Mesenchymal stem cell (in vitro differentiated cells and primary cell): ENCODE data around the gene TNFSF11.

ENCODE experiments used
- DNase-seq: peaks from one replicate; pipeline ENCODE4 v3.0.0-alpha.2; 2013
- H2AFZ ChIP-seq: one replicate; pipeline ENCODE4 v1.6.1; 2013; ENCODE audit warnings: low read depth, mild to moderate bottlenecking, control low read depth, inconsistent platforms, low read length, moderate library complexity
- H2AK5ac ChIP-seq: 2 replicates; pipeline ENCODE4 v1.6.1; 2013; ENCODE audit warnings: low read length, moderate library complexity, mild to moderate bottlenecking, inconsistent platforms; ENCODE audit not compliant: severe bottlenecking
- H2BK120ac ChIP-seq: one replicate; pipeline ENCODE4 v1.6.1; 2013; ENCODE audit warnings: low read depth, mild to moderate bottlenecking, inconsistent platforms, low read length, moderate library complexity
- H2BK12ac ChIP-seq, 2 experiments: one replicate each; pipeline ENCODE4 v1.6.1; 2013; ENCODE audit warnings: inconsistent platforms in 2 of 2, low read length in 2 of 2, mild to moderate bottlenecking in 2 of 2, moderate library complexity in 2 of 2, control low read depth in 1 of 2
- H2BK15ac ChIP-seq: one replicate; pipeline ENCODE4 v1.6.1; 2013; ENCODE audit warnings: mild to moderate bottlenecking, low read depth, inconsistent platforms; ENCODE audit not compliant: poor library complexity, severe bottlenecking
- H2BK5ac ChIP-seq: 2 replicates; pipeline ENCODE4 v1.6.1; 2013; ENCODE audit warnings: low read depth, mild to moderate bottlenecking, low read length, control low read depth, inconsistent platforms; ENCODE audit not compliant: poor library complexity, severe bottlenecking
- H3K14ac ChIP-seq, 2 experiments: one replicate each; pipeline ENCODE4 v1.6.1; 2013; ENCODE audit warnings: inconsistent platforms in 2 of 2, low read length in 2 of 2, control low read depth in 1 of 2, mild to moderate bottlenecking in 1 of 2, moderate library complexity in 1 of 2
- H3K18ac ChIP-seq, 2 experiments: one replicate each; pipeline ENCODE4 v1.6.1; 2013; ENCODE audit warnings: inconsistent platforms in 2 of 2, low read length in 2 of 2, control low read depth in 1 of 2, low read depth in 1 of 2, mild to moderate bottlenecking in 1 of 2
- H3K23ac ChIP-seq, 2 experiments: one replicate each; pipeline ENCODE4 v1.6.1; 2013; ENCODE audit warnings: inconsistent platforms in 2 of 2, low read length in 2 of 2, mild to moderate bottlenecking in 2 of 2, moderate library complexity in 2 of 2, control low read depth in 1 of 2
- H3K27ac ChIP-seq: 2 replicates; pipeline ENCODE4 v1.5.1; 2013; ENCODE audit warnings: mild to moderate bottlenecking, moderate library complexity, low read length, control low read depth, inconsistent platforms; ENCODE audit not compliant: poor library complexity, severe bottlenecking
- H3K27me3 ChIP-seq, 2 experiments: 2 replicates each; pipeline versions ENCODE4 v1.6.1 to v1.7.0; 2013; ENCODE audit warnings: low read length in 2 of 2, mild to moderate bottlenecking in 2 of 2, moderate library complexity in 2 of 2, control low read depth in 1 of 2, inconsistent platforms in 1 of 2; ENCODE audit not compliant: control insufficient read depth in 1 of 2, insufficient read depth in 1 of 2
- H3K36me3 ChIP-seq, 2 experiments: 2 replicates each; pipeline versions ENCODE4 v1.6.1 to v1.7.0; 2013; ENCODE audit warnings: low read length in 2 of 2, control low read depth in 1 of 2, inconsistent platforms in 1 of 2, low read depth in 1 of 2, mild to moderate bottlenecking in 1 of 2; ENCODE audit not compliant: insufficient read depth in 2 of 2, control insufficient read depth in 1 of 2
- H3K4ac ChIP-seq, 2 experiments: one replicate each; pipeline ENCODE4 v1.6.1; 2013; ENCODE audit warnings: inconsistent platforms in 2 of 2, low read length in 2 of 2, mild to moderate bottlenecking in 2 of 2, moderate library complexity in 2 of 2, control low read depth in 1 of 2, low read depth in 1 of 2
- H3K4me1 ChIP-seq: 2 replicates; pipeline ENCODE4 v1.6.1; 2013; ENCODE audit warnings: low read depth, low read length, control low read depth; ENCODE audit not compliant: control insufficient read depth, insufficient read depth
- H3K4me2 ChIP-seq: 2 replicates; pipeline ENCODE4 v1.6.1; 2013; ENCODE audit warnings: low read length, mild to moderate bottlenecking, inconsistent platforms; ENCODE audit not compliant: poor library complexity, severe bottlenecking
- H3K4me3 ChIP-seq, 2 experiments: 2 replicates each; pipeline versions ENCODE4 v1.5.1 to v1.7.0; 2013; ENCODE audit warnings: low read length in 2 of 2, mild to moderate bottlenecking in 2 of 2, control low read depth in 1 of 2, low read depth in 1 of 2; ENCODE audit not compliant: insufficient read depth in 1 of 2
- H3K79me1 ChIP-seq: replicated peaks from 2 replicates; pipeline ENCODE4 v1.6.1; 2013; ENCODE audit warnings: mild to moderate bottlenecking, control low read depth, low read length, inconsistent platforms; ENCODE audit not compliant: poor library complexity, severe bottlenecking
- H3K9ac ChIP-seq: 2 replicates; pipeline ENCODE4 v1.7.0; 2013; ENCODE audit warnings: mild to moderate bottlenecking, low read length, moderate library complexity
- H3K9me3 ChIP-seq: 2 replicates; pipeline ENCODE4 v1.7.0; 2013; ENCODE audit warnings: mild to moderate bottlenecking, low read length; ENCODE audit not compliant: control insufficient read depth
- H4K8ac ChIP-seq: one replicate; pipeline ENCODE4 v1.6.1; 2013; ENCODE audit warnings: inconsistent platforms, mild to moderate bottlenecking, low read length, moderate library complexity
- H4K91ac ChIP-seq: one replicate; pipeline ENCODE4 v1.6.1; 2013; ENCODE audit warnings: mild to moderate bottlenecking, low read length, inconsistent platforms
- WGBS: methylation state at CpG from one replicate; pipeline ENCODE4 v1.1.7; 2013; ENCODE audit warnings: mixed read lengths; 5-methylcytosine and 5-hydroxymethylcytosine counted together

TNFSF11 gene

DNA sequence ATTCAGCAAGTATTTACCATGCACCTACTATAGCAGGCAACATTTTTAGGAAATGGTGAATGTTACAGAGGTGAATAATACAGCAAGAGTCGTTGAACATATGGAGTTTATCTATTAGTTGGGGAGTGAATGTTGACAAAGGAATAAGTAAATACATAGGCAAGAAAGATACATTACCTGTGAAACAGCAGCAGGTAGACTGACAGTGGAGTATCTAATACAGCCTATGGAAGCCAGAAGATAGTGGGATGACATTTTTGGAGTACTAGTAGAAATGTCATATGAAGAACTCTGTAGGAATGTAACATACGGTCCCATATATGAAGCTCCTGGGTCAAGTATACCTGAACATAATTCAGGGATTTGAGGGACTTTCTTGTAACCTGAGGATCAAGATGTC lies 2.1 kb upstream of the TNFSF11 start:
- peaks cover 32% of the 10 kb centered on the region for H3K9me3 ChIP-seq
- H2AK5ac ChIP-seq = no peak overlapping the region
- no peak overlapping the region for H2BK15ac ChIP-seq
- no peak overlapping the region for H3K4ac ChIP-seq
- peaks cover 10% of the 10 kb centered on the region for H3K4me1 ChIP-seq
- no peak overlapping the region for H3K4me3 ChIP-seq
- H2AFZ ChIP-seq = no peak overlapping the region
- no peak overlapping the region for H3K4me2 ChIP-seq
- no peak overlapping the region for H3K27ac ChIP-seq
- no peak overlapping the region for H3K18ac ChIP-seq
- H3K79me1 ChIP-seq = no peaks in the 10 kb centered on the region
- no peak overlapping the region for H4K91ac ChIP-seq
- H3K36me3 ChIP-seq = peaks cover 0 to 3% of the 10 kb centered on the region in 2 experiments
- no peak overlapping the region for H3K14ac ChIP-seq
- H4K8ac ChIP-seq = no peak overlapping the region
- no peak overlapping the region for H2BK120ac ChIP-seq
- H3K23ac ChIP-seq = no peak overlapping the region
- no peak overlapping the region for H2BK5ac ChIP-seq
- H3K27me3 ChIP-seq = peaks cover 20 to 55% of the 10 kb centered on the region in 2 experiments
- H3K9ac ChIP-seq = no peak overlapping the region
- WGBS = 95% methylated on average over 2 of the region's 2 CpGs
- no peak overlapping the region for H2BK12ac ChIP-seq
- no peak for DNase-seq

- H3K4ac ChIP-seq = no peak overlapping the region
- H2BK12ac ChIP-seq = peak overlapping the region in 1 of 2 experiments; percentile 56
- no peak overlapping the region for H2AK5ac ChIP-seq
- H3K4me2 ChIP-seq = peak overlapping the region; percentile 76
- no peak overlapping the region for H2BK120ac ChIP-seq
- no peak overlapping the region for H3K27ac ChIP-seq
- H3K18ac ChIP-seq = peak overlapping the region; percentile 27 to 88
- no peak overlapping the region for H4K91ac ChIP-seq
- peaks cover 32% of the 10 kb centered on the region for H3K9me3 ChIP-seq
- H4K8ac ChIP-seq = peak overlapping the region; percentile 79
- H2AFZ ChIP-seq = peak overlapping the region; percentile 83
- no peak overlapping the region for H2BK5ac ChIP-seq
- DNase-seq = peak; percentile 14
- H3K23ac ChIP-seq = peak overlapping the region in 1 of 2 experiments; percentile 94
- peaks cover 0 to 3% of the 10 kb centered on the region in 2 experiments for H3K36me3 ChIP-seq
- no peaks in the 10 kb centered on the region for H3K79me1 ChIP-seq
- peaks cover 10% of the 10 kb centered on the region for H3K4me1 ChIP-seq
- peaks cover 20 to 67% of the 10 kb centered on the region in 2 experiments for H3K27me3 ChIP-seq
- peak overlapping the region; percentile 74 for H2BK15ac ChIP-seq
- WGBS = 4% methylated on average over 44 of the region's 51 CpGs
- peak overlapping the region in 1 of 2 experiments; percentile 94 for H3K14ac ChIP-seq
- H3K4me3 ChIP-seq = peak overlapping the region; percentile 56 to 65
- H3K9ac ChIP-seq = no peak overlapping the region
Observed at GRCh38 chr13:42574435-42575311, 721 bp downstream of the TNFSF11 start.

- Histone ChIP-seq H3K27me3 (peaks cover 20 to 67% of the 10 kb centered on the region in 2 experiments), H3K36me3 (peaks cover 0 to 3% of the 10 kb centered on the region in 2 experiments), H2AK5ac (no peak overlapping the region), H3K4ac (no peak overlapping the region), H2BK5ac (no peak overlapping the region), H3K27ac (no peak overlapping the region), H4K91ac (no peak overlapping the region), H3K9ac (no peak overlapping the region), H2AFZ (no peak overlapping the region), H3K4me3 (no peak overlapping the region), H3K4me1 (peaks cover 10% of the 10 kb centered on the region), H3K14ac (no peak overlapping the region), H2BK120ac (no peak overlapping the region), H2BK15ac (no peak overlapping the region), H3K79me1 (no peaks in the 10 kb centered on the region), H4K8ac (no peak overlapping the region), H3K23ac (no peak overlapping the region), H2BK12ac (no peak overlapping the region), H3K18ac (no peak overlapping the region), H3K9me3 (peaks cover 28% of the 10 kb centered on the region), H3K4me2 (no peak overlapping the region)
- no peak for DNase-seq
- 86% methylated on average over 7 of the region's 7 CpGs for WGBS
Observed at GRCh38 chr13:42575938-42576337, 2.0 kb downstream of the TNFSF11 start.

GRCh38 chr13:42577538-42577937 lies 3.6 kb downstream of the TNFSF11 start:
- H3K27me3 ChIP-seq = peaks cover 20 to 55% of the 10 kb centered on the region in 2 experiments
- H3K9me3 ChIP-seq = peaks cover 13% of the 10 kb centered on the region
- H2BK15ac ChIP-seq = no peak overlapping the region
- H3K14ac ChIP-seq = no peak overlapping the region
- no peak overlapping the region for H2BK12ac ChIP-seq
- no peak overlapping the region for H2BK5ac ChIP-seq
- no peak overlapping the region for H2AFZ ChIP-seq
- H3K27ac ChIP-seq = no peak overlapping the region
- H4K91ac ChIP-seq = no peak overlapping the region
- H3K4me1 ChIP-seq = peaks cover 10% of the 10 kb centered on the region
- no peak overlapping the region for H3K23ac ChIP-seq
- H3K4me3 ChIP-seq = no peak overlapping the region
- no peak for DNase-seq
- H3K4me2 ChIP-seq = no peak overlapping the region
- H2AK5ac ChIP-seq = no peak overlapping the region
- H3K9ac ChIP-seq = no peak overlapping the region
- H3K4ac ChIP-seq = no peak overlapping the region
- no peak overlapping the region for H4K8ac ChIP-seq
- H3K18ac ChIP-seq = no peak overlapping the region
- H3K79me1 ChIP-seq = no peaks in the 10 kb centered on the region
- H2BK120ac ChIP-seq = no peak overlapping the region
- whole genome bisulfite sequencing = 92% methylated on average over 2 of the region's 4 CpGs
- peaks cover 0 to 3% of the 10 kb centered on the region in 2 experiments for H3K36me3 ChIP-seq
